ENCODE data around the gene ZNF439.
"Not testable (repeated sequence)": the region's sequence is repeated elsewhere in the genome, so short reads cannot be mapped to it uniquely, and the experiment has no call there.

Gene ZNF439

GRCh38 chr19:11887611-11888531, 39.3 kb downstream of the ZNF439 start, which contains the start of gene ZNF69:
Gene ZNF69 (plus strand): TSS chr19:11887782. CDS start chr19:11887924, 142 bp downstream.
- TF ChIP-seq CTCF (IDR thresholded peaks at IDR 0.05; ENCODE audit: low read length, missing control alignments): peak; percentile 12
- peak within 1 kb of the TSS; percentile 85 for H3K4me3 ChIP-seq (replicated peaks; ENCODE audit: low read depth, low read length)
- peak; percentile 62 for DNase-seq (ENCODE audit: low read depth)

GRCh38 chr19:11889901-11890300, 41.4 kb downstream of the ZNF439 start:
- peak; percentile 34 for DNase-seq (ENCODE audit: low read depth)
- H3K4me3 ChIP-seq (replicated peaks; ENCODE audit: low read depth, low read length): not testable (repeated sequence)

- DNase-seq (ENCODE audit: low read depth): no peak
- no peak overlapping the region for H3K4me3 ChIP-seq (replicated peaks; ENCODE audit: low read depth, low read length)
- TF ChIP-seq CTCF (IDR thresholded peaks at IDR 0.05; ENCODE audit: low read length, missing control alignments): no peak
Observed at GRCh38 chr19:11890634-11891033, 42.1 kb downstream of the ZNF439 start.

GRCh38 chr19:11894851-11895250, 46.3 kb downstream of the ZNF439 start:
- TF ChIP-seq CTCF (IDR thresholded peaks at IDR 0.05; ENCODE audit: low read length, missing control alignments): no peak
- no peak overlapping the region for H3K4me3 ChIP-seq (replicated peaks; ENCODE audit: low read depth, low read length)

GRCh38 chr19:11902228-11902627, 53.7 kb downstream of the ZNF439 start:
- no peak for TF ChIP-seq CTCF (IDR thresholded peaks at IDR 0.05; ENCODE audit: low read length, missing control alignments)
- no peak overlapping the region for H3K4me3 ChIP-seq (replicated peaks; ENCODE audit: low read depth, low read length)
- no peak for DNase-seq (ENCODE audit: low read depth)

More at GRCh38 chr19:11894851-11895250, 46.3 kb downstream of the ZNF439 start:
- no peak for DNase-seq (ENCODE audit: low read depth)

- no peak overlapping the region for H3K4me3 ChIP-seq (replicated peaks; ENCODE audit: low read depth, low read length)
- TF ChIP-seq CTCF (IDR thresholded peaks at IDR 0.05; ENCODE audit: low read length, missing control alignments): no peak
- DNase-seq (ENCODE audit: low read depth): no peak
Observed at GRCh38 chr19:11905928-11906327, 57.4 kb downstream of the ZNF439 start.

- not testable (repeated sequence) for H3K4me3 ChIP-seq (replicated peaks; ENCODE audit: low read depth, low read length); DNase-seq (ENCODE audit: low read depth)
Observed at GRCh38 chr19:11911937-11912336, 63.4 kb downstream of the ZNF439 start.

- not testable (repeated sequence) for DNase-seq (ENCODE audit: low read depth)
Observed at GRCh38 chr19:11914417-11915051, 66.0 kb downstream of the ZNF439 start.

More at GRCh38 chr19:11914417-11915051, 66.0 kb downstream of the ZNF439 start:
- H3K4me3 ChIP-seq (replicated peaks; ENCODE audit: low read depth, low read length): not testable (repeated sequence)
